MV-4-11 (cell line): ENCODE results near the gene PCDH17.

Source experiments
- DNase-seq: peaks from one replicate; lab custom pipeline; 2025; lab: John Stamatoyannopoulos, UW

Gene PCDH17

GRCh38 chr13:57634839-57635165 lies 3.3 kb downstream of the PCDH17 start:
- DNase-seq, result no peak

- DNase-seq, result no peak
These were observed 4.1 kb downstream of the PCDH17 start for GRCh38 chr13:57635541-57636085.

GRCh38 chr13:57636816-57637215 lies 5.3 kb downstream of the PCDH17 start:
- no peak for DNase-seq

- no peak for DNase-seq
These were observed 6.0 kb downstream of the PCDH17 start for GRCh38 chr13:57637515-57637914.

- DNase-seq, result no peak
These were observed 6.8 kb downstream of the PCDH17 start for GRCh38 chr13:57638186-57638890.

- DNase-seq, result peak; percentile 86
These were observed 9.1 kb downstream of the PCDH17 start for GRCh38 chr13:57640607-57641006.

GRCh38 chr13:57641051-57641450 lies 9.5 kb downstream of the PCDH17 start:
- DNase-seq, result no peak

GRCh38 chr13:57644106-57644505 lies 12.6 kb downstream of the PCDH17 start:
- DNase-seq, result no peak

- DNase-seq, result no peak
These were observed 21.9 kb downstream of the PCDH17 start for GRCh38 chr13:57653229-57653989.

GRCh38 chr13:57665481-57665880 lies 33.9 kb downstream of the PCDH17 start:
- DNase-seq, result no peak

GRCh38 chr13:57666131-57666953 lies 34.8 kb downstream of the PCDH17 start:
- no peak for DNase-seq

GRCh38 chr13:57672168-57672567 lies 40.6 kb downstream of the PCDH17 start:
- no peak for DNase-seq

GRCh38 chr13:57673197-57673596 lies 41.7 kb downstream of the PCDH17 start:
- DNase-seq, result no peak

GRCh38 chr13:57675526-57675925 lies 44.0 kb downstream of the PCDH17 start:
- no peak for DNase-seq

- no peak for DNase-seq
These were observed 49.1 kb downstream of the PCDH17 start for GRCh38 chr13:57680609-57681008.

GRCh38 chr13:57682128-57682716 lies 50.7 kb downstream of the PCDH17 start:
- no peak for DNase-seq

GRCh38 chr13:57698851-57699250 lies 67.3 kb downstream of the PCDH17 start:
- no peak for DNase-seq

- no peak for DNase-seq
These were observed 72.5 kb downstream of the PCDH17 start for GRCh38 chr13:57704031-57704430.

- no peak for DNase-seq
These were observed 84.8 kb downstream of the PCDH17 start for GRCh38 chr13:57716295-57716694.

GRCh38 chr13:57724486-57725272 lies 93.1 kb downstream of the PCDH17 start:
- no peak for DNase-seq

GRCh38 chr13:57725480-57725879 lies 93.9 kb downstream of the PCDH17 start:
- no peak for DNase-seq
